Eye (tissue), 1 donor: Measurements from ENCODE around the gene EPHA6.
"Not testable (repeated sequence)": the region's sequence is repeated elsewhere in the genome, so short reads cannot be mapped to it uniquely, and the experiment has no call there.

Experiments
- DNase-seq: peaks from one replicate; pipeline ENCODE4 v3.0.0-alpha.2; 2015

Gene EPHA6

DNA sequence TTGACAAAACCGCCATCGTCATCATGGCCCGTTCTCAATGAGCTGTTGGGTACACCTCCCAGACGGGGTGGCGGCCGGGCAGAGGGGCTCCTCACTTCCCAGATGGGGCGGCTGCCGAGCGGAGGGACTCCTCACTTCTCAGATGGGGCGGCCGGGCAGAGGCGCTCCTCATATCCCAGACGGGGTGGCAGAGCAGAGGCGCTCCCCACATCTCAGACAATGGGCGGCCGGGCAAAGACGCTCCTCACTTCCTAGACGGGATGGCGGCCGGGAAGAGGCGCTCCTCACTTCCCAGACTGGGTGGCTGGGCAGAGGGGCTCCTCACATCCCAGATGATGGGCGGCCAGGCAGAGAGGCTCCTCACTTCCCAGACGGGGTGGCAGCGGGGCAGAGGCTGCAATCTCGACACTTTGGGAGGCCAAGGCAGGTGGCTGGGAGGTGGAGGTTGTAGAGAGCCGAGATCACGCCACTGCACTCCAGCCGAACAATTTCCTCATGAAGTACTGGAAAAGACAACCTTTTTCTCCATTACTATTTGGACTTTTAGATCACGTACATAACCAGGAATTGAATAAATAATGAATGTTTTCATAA, 666.4 kb downstream of the EPHA6 start:
- DNase-seq = not testable (repeated sequence)

DNA sequence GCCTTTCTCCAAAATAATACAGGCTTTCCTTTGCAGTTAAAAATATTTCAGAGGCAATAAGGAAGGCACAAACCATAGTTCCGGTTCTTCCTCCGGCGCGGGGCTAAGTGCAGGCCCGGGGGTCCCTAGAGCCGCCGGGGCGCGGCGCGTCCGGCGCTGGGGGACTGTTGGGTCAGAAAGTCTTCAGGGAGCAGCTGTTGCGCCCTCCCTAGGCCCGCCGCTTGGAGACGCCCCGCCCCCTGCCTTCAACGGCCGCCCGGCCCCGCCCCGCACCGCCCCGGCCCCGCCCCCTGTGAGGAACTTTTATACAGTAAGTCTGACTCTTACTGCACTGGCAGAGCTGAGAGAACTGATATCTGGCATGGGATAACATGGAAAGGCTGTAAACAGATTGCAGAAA, 667.0 kb downstream of the EPHA6 start:
- no peak for DNase-seq

DNA sequence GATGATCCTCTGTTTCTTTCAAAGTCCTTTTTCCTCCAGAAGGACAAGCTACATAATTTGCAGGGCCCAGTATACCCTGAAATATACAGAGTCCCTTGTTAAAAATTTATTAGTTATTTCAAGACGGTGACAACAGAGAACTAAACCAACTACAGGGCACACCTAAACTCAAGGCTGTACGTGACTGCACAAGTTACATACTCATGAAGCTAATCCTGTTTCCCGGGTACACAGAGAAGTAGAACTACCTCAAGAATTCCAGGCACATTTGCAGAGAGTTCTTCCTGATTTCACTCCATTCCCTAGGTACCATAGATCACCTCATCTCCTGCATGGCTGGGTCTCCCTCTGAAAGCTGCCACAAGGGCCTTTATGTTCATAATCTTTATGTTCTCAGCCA, 670.8 kb downstream of the EPHA6 start:
- no peak for DNase-seq

DNA sequence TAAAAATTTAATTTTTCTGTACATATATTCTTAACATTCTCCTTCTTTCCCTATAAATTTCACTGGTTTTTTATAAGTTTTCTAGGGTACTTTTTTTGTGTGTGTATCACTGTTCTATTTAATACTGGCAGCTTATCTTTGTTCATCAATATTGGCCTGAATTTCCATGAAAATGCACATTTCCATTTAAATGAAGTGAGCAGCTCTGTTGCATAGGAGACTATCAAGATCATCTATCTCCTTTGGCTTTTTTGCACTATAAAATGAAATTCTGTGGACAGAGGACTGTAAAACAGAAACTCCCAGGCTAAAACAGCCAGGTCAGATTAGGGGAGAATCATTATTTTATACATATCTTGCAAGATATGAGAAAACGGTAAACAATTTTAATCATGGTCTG, 673.2 kb downstream of the EPHA6 start:
- DNase-seq = no peak

DNA sequence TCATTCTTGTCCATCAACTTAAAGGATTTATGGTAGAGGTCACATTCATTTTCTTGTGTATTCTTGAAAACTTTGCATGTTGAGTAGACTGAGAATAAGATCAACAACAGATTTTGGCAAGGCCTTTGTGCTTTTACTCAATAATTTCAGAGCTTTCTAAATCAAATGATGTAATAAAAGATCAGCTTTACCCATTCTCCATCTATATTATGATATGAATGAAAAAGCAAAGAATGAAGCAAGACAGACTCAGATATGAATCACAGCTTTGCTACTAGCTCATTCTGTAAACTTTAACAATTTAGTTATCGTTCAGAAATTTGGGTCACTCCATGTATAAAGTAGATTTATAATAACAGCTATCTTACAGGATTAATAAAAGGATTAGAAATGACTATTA, 674.3 kb downstream of the EPHA6 start:
- no peak for DNase-seq

DNA sequence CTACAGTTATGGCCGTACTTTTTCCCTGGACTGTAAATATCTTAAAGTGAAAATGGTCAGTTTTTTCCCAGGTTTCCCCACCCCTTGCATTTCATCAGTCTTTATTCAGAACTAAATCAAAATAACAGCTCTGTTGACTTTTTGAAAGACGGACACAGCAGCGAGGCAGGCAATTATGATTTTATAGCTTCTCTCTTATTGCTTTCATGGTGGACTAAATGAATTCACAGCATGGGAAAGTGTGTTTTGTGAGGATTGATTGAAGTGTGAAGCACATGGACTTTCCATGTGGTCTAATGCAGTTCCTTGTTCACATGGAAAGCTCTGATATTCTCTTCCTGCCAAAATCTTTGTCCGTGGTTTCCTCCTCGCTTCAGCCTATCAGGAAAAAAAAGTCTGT, 681.5 kb downstream of the EPHA6 start:
- no peak for DNase-seq

DNA sequence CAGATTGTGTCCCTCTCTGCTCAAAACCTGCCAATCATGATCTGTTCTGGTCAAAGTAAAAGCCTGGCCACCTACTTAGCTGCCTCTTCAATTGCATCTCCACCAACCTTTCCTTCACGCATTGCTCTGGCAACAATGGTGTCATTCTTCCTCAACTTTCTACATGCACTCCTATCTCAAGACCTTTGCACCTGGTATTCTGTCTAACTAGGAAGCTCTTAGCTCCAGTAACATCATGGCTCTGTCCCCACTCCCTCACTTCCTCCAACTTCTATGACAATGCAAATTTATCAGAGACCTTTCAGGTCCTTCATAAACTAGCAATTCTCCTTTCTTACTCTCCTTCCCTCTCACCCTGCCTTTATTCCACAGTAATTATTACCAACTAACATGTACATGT, 682.7 kb downstream of the EPHA6 start:
- DNase-seq = no peak

DNA sequence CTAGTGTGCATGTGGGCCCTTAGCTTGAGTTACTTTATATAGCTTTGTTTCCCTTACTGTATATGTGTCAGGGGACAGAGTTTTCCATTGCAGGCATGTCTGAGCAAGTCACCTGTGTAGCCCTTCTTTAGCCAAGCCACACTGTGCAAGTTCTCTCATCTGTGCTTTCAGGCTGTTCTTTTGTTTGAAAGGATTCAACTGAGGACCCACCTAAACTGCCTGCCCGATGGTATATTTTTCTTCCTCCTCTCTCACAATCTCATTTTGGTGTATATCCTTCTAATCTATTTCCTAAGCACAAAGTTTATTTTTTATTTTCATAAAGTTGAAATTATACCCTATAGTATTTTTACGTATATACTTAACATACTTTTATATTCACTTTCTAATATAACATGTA, 690.1 kb downstream of the EPHA6 start:
- DNase-seq = no peak

DNA sequence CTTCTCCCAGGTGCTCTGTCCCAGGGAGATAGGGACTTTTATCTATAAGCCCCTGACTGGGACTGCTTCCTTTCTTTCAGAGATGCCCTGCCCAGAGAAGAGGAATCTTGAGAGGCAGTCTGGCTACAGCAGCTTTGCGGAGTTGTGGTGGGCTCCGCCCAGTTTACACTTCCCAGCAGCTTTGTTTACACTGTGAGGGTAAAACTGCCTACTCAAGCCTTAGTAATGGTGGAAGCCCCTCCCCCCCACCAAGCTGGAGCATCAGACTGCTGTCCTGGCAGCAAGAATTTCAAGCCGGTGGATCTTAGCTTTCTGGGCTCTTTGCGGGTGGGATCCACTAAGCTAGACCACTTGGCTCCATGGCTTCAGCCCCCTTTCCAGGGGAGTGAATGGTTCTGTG, 696.4 kb downstream of the EPHA6 start:
- DNase-seq = no peak

DNA sequence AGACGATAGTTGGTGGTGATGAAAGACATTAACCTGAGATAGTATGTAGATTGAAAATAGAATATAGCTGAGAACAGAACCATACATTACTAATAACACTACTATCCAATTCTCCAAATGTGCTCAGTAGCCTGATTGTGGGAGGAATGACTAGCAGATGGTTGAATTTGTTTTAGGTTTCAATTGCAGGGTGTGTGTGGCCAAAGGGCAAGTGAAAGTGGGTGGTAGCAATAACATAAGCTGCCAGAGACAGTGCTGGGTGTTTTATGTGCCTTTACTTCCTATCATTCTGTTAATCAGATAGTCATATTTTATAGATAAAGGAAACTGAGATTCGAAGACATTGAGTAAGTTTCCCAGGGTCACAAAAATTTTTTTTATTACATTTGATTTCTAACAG, 700.7 kb downstream of the EPHA6 start:
- DNase-seq = no peak

DNA sequence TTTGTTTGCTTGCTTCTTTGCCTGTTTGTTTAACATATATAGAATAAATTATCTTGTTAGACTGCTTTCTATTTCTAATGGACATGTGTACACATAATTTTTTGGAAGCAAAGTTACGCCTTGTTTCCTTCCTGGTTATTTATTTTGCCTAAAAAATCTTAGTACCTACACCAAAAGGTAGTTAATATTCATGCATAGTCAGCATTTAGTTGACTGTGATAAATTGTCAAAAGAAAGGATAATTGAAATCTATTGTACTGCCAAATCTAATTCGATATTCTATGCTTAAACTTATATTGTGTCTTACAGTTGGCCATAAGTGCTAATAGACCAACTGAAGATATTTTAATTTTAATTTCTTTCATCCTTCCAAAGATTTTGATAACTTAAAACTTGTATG, 716.3 kb downstream of the EPHA6 start:
- DNase-seq = no peak

DNA sequence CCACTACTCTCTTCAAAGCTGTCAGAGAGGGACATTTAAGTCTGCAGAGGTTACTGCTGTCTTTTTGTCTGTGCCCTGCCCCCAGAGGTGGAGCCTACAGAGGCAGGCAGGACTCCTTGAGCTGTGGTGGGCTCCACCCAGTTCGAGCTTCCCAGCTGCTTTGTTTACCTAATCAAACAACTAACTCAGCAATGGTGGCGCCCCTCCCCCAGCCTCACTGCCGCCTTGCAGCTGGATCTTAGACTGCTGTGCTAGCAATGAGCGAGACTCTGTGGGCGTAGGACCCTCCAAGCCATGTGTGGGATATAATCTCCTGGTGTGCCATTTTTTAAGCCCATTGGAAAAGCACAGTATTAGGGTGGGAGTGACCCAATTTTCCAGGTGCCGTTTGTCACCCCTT, 733.2 kb downstream of the EPHA6 start:
- not testable (repeated sequence) for DNase-seq

DNA sequence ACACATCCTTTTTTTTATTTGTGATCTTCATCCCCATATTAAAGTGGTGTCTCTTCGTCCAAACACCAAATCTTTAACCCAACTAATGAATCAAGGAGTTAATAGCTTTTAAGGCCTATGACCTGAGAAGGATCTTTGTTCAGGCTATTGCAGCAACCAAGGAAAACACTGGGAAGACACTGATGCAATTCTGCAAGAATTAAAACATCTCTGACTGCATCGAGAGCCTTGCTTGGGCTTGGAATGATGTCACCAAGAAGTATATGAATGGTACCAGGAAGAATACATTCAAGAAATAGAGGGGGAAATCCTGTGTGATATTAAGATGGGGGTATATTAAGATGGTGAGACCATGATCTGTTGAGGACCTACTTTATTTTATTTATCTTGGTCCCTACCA, 736.0 kb downstream of the EPHA6 start:
- no peak for DNase-seq

DNA sequence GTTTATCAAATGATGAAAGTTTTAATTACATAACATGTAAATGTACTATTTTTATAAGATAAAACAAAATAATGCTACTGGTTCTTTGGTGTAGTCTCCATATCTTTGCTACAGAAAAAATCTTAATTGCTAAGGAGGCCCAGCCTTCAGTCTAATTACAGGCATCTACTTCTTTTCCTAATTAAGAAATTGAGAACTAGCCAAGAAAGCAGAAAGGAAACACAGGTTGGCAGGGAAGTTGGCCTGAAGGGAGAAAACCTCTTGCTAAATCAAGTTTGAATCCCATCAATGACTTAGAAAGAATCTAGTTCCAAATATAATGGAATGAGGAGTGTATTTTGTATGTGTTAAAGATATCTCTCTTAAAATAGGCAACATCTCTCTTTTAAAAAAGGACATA, 737.8 kb downstream of the EPHA6 start:
- no peak for DNase-seq

DNA sequence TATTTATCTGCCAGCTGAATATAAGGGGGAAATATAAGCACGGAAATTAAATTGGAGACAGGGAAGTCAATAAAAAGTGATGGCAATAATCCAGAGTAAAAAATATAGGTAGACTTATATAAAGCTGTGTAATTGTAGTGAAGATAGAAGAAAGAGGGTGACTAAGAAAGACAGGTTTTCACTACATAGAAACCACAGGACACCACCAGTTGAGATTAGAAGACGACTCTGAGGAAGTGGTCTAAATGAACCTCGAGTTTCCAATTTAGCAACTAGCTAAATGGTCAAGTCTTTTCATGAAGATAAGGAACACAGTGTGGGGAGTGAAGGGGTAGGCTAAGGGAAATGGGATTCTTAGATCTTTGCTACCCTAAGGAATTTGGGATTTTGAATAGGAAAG, 761.3 kb downstream of the EPHA6 start:
- no peak for DNase-seq

DNA sequence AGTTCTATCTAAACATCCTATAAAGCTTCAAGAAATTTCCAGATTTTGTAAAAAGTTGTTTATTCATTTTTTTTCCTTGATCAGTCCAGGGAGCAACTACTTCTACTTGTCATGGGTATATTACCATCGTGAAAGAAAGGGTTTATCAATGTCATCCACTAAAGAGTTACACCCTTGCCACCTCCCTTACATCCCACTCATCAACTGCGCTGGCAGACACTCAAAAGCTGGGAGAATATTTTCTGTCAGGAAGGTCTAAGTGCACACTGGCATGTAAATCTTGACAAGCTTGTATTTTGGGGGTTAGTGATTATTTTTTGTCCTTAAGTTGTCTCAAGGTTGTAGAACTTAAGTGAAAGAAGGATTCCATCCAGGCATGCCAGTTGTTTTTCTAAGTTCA, 761.8 kb downstream of the EPHA6 start:
- no peak for DNase-seq

DNA sequence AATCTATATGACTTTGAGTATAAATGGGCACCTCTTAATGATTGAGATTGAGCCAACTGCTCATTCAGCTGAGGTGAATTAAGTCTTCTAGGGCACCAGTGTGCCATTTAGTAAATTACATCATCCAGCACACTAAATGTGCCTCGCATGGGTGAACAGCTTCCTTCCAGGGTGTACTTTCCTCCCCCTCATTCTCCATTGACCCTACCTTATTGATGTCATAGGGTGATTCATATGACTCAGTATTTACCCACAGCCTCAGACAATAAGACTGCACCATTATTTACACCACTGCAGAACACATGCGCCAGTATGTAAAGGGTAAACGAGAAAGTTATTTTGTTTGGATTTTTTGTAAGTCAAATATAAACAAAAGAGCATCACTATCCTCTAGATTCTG, 765.0 kb downstream of the EPHA6 start:
- peak; percentile 59 for DNase-seq

DNA sequence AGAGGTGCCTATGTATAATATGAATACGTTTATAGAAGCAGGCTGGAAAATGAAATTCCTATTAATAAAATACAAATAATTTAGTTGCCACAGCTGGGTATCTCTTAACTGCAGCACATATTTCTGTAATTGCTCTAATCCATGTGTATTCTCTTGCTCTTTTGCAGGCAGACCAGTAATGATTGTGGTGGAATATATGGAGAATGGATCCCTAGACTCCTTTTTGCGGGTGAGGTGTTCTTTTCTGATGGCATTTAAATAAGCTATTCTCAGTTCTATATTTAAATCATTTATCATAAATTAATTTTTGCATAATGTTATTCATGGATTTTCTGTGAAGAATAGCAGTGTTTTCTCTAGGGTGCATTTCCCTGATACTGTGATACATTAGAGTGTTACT, 796.2 kb downstream of the EPHA6 start:
- DNase-seq = no peak

DNA sequence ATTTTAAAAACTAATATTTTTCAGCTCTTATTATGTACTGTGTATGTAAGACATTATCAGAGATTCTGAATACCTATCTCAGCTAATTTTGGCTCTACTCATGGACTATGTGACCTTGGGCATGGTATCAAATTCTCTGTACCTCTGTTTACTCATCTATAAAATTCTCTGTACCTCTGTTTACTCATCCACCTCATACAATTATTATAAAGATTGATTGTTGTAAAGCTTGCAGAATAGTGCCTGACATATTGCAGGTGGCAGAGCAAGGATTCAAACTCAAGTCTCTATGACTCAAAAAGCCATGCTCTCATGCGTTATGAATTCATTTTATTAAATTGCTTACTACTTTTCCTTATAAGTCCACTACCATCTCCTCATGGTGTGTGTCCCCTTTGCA, 798.2 kb downstream of the EPHA6 start:
- no peak for DNase-seq

DNA sequence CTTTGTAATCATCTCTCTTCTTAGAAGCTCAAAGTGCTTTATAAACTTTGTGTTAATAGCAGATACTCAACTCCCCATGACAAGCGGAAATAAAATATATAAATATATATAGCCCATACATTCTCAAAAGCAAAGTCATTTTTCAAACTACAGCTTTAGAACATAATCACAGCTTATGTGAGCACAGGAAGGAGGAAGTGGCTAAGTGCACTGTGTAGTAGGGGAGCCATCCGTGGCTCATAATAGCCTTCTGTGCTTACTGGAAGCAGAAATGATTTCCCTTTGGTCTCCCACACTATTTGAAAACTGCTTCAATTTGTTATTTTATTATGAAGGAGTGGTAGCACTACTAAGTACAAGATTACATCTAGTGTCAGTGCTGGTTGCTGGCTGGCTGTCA, 798.7 kb downstream of the EPHA6 start:
- no peak for DNase-seq

DNA sequence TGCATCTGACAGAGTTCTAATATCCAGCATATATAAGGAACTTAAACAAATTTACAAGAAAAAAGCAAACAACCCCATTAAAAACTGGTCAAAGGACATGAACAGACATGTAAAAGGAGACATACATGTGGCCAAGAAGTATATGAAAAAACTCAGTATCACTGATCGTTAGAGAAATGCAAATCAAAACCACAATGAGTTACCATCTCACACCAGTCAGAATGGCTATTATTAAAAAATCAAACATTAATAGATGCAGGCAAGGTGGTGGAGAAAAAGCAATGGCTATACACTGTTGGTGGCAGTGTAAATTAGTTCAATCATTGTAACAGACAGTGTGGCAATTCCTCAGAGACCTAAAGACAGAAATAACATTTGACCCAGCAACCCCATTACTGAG, 806.1 kb downstream of the EPHA6 start:
- not testable (repeated sequence) for DNase-seq

DNA sequence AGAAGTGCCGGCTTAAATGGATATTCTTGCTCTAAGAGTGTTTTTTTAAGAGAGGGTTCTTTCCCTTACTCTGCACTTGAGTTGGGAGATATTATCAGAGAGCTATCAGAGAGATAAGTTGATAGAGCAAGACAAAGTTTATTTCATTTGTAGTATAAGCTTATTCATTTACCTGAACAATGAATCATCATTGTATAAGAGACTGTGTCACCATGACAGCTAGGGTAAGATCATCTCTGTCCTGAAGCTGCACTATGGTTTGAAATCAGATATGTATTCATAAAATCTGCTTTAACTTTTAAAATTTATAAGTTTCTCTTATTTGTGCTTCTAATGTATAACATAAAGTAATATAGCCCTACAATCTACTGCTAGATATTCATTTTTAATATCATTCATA, 822.1 kb downstream of the EPHA6 start:
- no peak for DNase-seq

DNA sequence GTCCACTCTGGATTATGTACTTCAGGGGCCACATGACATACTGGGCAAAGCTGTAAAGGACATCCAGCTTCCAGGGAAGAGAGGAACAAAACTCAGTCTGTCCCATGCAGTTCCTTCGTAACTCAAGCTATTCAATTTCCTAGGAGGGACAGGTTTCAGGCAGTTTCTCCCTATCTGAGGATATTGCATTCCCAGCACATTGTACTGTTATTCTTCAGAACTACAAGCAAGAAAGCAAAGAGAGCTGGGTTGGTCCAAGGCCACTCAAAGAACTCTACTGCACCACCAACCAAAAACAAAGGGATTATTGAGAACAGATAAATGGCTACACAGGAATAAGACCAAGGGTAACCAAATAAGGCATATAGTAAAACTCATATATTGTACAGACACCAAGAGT, 832.5 kb downstream of the EPHA6 start:
- DNase-seq = no peak

DNA sequence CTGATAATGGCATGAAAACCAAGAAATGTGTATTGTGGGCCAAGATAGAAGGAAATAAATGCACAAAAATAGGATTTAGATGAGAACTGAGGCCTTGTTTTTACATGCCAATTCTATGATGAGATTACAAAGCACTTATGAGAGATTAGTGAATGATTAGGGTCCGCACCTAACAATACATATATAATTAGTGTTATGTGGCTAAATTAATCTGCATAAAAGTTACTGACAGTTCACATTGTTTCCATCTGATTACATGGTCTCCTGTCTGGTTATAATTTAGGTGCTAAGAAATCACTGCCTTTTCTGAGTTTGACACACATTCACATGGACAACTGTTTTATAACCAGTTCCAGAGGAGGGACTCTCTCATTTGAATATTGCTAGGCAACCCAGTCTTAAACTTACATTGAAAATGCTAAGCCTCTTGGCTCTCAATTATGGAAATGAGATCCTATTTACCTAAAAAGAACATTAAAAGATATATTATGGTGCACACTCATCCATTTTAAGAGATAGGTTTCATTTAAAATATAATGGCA, 833.1 kb downstream of the EPHA6 start:
- DNase-seq = no peak

DNA sequence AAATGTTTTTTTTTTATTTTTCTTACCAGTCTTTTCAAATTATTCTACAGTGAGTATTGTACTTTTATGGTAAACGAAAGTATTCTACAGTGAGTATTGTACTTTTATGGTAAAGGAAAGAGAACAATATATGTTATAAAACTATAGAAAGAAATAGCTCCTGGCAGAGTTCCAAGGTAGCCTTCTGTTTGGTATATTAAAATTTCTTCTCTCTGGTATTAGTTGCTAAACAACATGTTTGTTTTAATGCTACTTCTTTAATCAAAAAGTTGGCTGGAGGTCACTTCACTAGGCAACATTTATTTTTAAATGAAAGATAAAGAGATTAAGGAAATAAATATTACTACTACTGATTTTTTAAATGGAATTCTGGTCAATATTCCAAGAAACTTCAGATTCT, 841.6 kb downstream of the EPHA6 start:
- DNase-seq = no peak

DNA sequence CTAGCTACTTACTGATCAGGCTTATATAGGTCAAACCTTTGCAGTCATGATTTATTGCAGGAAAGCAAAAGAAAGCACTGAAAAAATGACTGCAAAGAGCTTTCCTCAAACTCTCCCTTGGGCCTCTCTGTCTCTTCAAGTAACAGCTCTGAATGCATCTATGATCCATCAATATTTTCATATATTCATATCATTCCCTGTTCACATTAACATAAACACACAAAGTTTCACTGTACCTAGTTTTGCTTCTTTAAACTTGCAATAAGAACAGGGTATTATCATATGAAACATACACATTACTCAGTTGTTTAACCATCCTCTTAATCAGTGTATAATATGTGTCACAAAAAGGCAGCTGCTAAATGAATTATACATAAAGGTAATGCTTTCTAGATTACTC, 842.2 kb downstream of the EPHA6 start:
- peak; percentile 55 for DNase-seq
